Stimulated activated CD8-positive, alpha-beta memory T cell treated with anti-CD3 and anti-CD28 coated beads, Interleukin-7, amount 100 ng/mL, for 24 hours (primary cell): Measurements from ENCODE around the gene FHL2.

Experiments used
- DNase-seq: peaks from one replicate; pipeline ENCODE4 v3.0.0-alpha.2; 2020; ENCODE audit warnings: low read depth

The FHL2 gene

GRCh38 chr2:105378276-105378840, 20.5 kb downstream of the FHL2 start:
- DNase-seq, result no peak

GRCh38 chr2:105377871-105378270, 21.0 kb downstream of the FHL2 start:
- DNase-seq, result no peak

GRCh38 chr2:105376789-105377240, 22.0 kb downstream of the FHL2 start:
- DNase-seq, result no peak

- DNase-seq, result no peak
Observed at GRCh38 chr2:105376010-105376409, 22.8 kb downstream of the FHL2 start.

- DNase-seq, result no peak
Observed at GRCh38 chr2:105375001-105375561, 23.8 kb downstream of the FHL2 start.

GRCh38 chr2:105373895-105374401, 24.9 kb downstream of the FHL2 start:
- no peak for DNase-seq

GRCh38 chr2:105373344-105373781, 25.5 kb downstream of the FHL2 start:
- no peak for DNase-seq

GRCh38 chr2:105371810-105372209, 27.0 kb downstream of the FHL2 start:
- DNase-seq, result no peak

- no peak for DNase-seq
Observed at GRCh38 chr2:105371156-105371555, 27.7 kb downstream of the FHL2 start.

GRCh38 chr2:105369777-105370690, 28.8 kb downstream of the FHL2 start:
- peak; percentile 77 for DNase-seq

- DNase-seq, result no peak
Observed at GRCh38 chr2:105368759-105369408, 30.0 kb downstream of the FHL2 start.

GRCh38 chr2:105365206-105365605, 33.6 kb downstream of the FHL2 start:
- no peak for DNase-seq

GRCh38 chr2:105364436-105365139, 34.3 kb downstream of the FHL2 start:
- no peak for DNase-seq

GRCh38 chr2:105362862-105363591, 35.8 kb downstream of the FHL2 start:
- no peak for DNase-seq

- DNase-seq, result no peak
Observed at GRCh38 chr2:105361102-105361889, 37.6 kb downstream of the FHL2 start.

GRCh38 chr2:105358593-105358992, 40.3 kb downstream of the FHL2 start:
- no peak for DNase-seq

- DNase-seq, result no peak
Observed at GRCh38 chr2:105357122-105357521, 41.7 kb downstream of the FHL2 start.

- DNase-seq, result no peak
Observed at GRCh38 chr2:105344704-105345345, 54.0 kb downstream of the FHL2 start.

- no peak for DNase-seq
Observed at GRCh38 chr2:105339414-105339813, 59.4 kb downstream of the FHL2 start.

GRCh38 chr2:105338020-105338385, 60.8 kb downstream of the FHL2 start:
- DNase-seq, result no peak
